Lower leg skin (tissue), 3 donors: ENCODE results near the gene MRPL58.
"Not testable (repeated sequence)": the region's sequence is repeated elsewhere in the genome, so short reads cannot be mapped to it uniquely, and the experiment has no call there.

Experiments
- CTCF ChIP-seq, 3 donors: fragments of 450-650 bp; IDR thresholded peaks; one replicate each; pipeline ENCODE4 v1.5.1; 2016; ENCODE audit warnings: antibody characterized with exemption in 3 of 3, mild to moderate bottlenecking in 3 of 3, moderate library complexity in 2 of 3
- POLR2A ChIP-seq, 2 donors: fragments of 450-650 bp; IDR thresholded peaks; one replicate each; pipeline ENCODE4 v1.6.1; 2016 to 2017; ENCODE audit warnings: antibody characterized with exemption in 2 of 2, mild to moderate bottlenecking in 1 of 2, moderate library complexity in 1 of 2

- not testable (repeated sequence) for TF ChIP-seq POLR2A, CTCF (IDR thresholded peaks at IDR 0.05)
These were observed 12.9 kb downstream of the MRPL58 start for GRCh38 chr17:75025398-75025734.
